NCI-H446 (cell line): ENCODE measurements around the gene ANKRD33.

Experiments used
- DNase-seq, 2 experiments: peaks; one replicate each; lab custom pipeline; 2025; lab: John Stamatoyannopoulos, UW

Gene ANKRD33

DNA sequence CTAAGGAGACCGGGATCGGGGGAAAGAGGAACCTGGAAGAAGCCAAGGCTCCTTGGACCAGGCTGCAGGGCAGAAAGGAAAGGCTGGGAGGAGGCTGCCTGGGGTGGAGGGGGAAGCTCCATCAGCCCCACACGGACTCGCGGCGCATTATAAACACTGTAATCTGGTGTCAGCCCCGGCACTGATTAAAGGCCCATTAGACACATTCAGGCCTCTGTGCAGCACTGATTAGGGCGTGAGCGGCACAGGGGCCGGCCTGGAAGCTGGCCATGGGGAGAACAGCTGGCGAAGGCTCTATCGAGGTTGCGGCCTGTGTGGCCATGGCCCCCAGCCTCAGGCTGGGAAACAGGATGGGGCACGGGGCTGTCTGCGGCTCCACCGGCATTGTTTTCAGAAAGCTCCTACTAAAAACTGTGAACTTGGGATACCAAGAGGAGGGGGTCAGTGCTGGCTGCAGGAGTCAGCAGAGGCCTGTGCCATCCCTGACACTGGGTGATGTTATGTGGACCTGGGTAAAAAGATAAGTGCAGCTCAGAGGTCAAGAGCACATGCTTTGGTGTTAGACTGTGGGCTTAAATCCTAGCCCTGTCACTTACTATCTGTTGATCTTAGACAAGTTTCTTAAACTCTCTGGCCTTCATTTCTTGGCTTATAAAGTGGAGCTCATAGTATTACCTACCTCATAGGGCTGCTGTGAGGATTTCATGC, 30.0 kb downstream of the ANKRD33 start:
- no peak for DNase-seq

DNA sequence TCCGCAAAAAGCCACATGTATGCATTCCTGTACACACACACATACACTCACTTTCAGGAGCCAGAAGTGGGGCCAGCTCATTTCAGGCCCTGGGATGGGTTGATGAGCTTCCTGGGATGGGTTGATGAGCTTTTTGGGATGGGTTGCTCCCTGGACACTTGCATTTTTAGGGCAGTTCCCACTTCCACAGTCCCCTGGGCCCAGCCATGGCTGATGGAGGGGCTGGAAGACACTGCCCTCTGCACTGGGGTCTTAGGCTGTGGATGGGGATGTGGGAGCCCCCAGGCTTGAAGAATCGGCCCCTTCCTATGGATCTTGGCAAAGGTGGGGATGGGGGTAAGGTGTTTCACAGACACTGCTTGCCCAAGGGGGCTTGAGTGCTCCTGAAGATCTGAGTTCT, 32.1 kb downstream of the ANKRD33 start:
- DNase-seq: no peak

DNA sequence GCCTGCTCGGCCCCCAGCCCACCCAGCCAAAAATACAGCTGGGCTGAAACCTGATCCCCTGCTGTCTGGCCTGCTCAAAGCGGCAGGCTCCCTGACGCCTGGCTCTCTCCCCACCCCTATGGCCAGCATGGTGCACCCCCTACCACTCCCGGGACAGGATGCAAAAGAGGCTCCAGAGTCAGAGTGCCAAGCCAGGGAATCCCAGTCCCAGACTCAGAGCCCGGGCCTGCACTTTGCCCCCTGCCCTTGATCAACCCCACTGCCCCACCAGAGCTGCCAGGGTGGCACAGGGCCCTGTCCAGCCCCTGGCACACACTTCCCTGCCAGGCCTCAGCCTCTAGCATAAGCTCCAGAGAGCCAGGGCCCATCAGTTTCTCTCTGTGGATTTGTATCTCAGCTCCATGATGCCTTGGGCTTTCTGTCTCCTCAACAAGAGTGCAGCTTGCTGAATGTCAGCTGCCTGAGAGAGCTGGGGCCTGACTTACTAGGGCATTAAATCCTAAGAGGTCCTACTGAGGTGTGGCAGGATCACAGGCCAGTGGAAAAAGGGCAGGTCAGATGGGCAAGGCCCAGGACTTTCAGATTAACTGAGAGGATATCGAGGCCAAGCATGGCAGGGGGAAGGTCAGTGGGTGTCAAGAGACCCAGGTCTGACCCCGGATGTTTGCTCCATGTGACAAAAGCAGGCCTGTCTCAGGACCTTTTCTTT, 33.3 kb downstream of the ANKRD33 start:
- DNase-seq: peak in 1 of 2 experiments; percentile 38

DNA sequence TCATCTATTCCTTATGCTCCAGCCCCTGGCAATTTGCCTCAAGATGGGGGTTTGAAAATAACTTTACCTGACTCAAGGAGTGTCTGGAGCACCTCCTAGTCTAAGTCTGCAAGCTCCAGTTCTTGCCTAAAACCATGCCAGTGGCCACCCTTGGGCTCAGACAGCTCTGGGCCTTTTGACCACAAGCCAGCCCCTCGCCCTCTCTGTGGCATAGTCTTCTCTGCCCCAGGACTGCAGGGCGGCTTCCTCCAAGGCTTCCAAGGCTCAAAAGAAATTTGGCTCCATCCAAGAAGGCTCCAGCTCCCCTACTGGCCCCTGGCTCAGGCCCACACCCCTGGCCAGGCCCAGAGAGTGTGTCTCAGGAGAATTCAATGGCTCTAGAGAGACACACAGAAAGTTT, 34.2 kb downstream of the ANKRD33 start:
- DNase-seq: no peak

- no peak for DNase-seq
These were observed 35.0 kb downstream of the ANKRD33 start for GRCh38 chr12:51922762-51923505.

DNA sequence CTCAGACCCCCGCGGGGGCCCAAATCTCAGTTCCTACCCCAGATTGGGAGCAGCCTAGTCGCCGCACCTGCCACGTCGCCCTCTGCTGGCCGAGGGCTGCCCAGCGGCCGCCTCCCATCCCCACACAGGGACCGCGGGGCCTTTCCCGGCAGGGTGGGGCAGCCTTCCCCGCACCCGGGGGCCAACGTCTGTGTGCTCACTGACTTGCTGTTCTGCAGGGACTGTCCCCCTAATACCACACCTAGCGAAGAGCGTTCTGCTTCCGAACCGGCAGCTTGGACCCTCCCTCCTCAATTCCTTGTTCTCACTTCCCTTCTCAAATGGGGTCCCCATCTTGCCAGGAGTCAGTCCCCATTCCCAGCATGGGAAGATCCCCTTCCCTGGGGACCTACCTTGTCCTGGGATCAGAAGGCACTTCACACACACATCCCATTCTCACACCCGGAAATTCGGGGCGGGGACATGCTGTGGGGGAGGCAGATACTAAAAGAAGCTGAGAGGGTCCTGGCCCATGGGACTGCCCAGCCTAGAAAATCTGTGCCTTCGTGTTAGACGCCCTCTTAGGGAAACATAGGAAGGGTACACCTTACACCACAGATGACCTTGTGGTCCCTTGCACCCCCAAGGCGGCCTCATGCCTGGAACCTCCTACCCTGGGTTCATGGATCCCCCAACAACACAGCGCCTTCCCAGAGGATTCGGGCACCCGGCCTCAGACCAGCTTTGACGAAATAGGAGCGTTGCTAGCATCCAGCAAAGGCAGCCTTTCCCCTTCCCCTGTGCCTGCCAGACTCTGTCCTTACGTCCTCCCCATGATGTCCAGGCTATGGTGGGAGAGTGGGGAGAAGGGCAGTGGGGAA, 35.8 kb downstream of the ANKRD33 start:
- DNase-seq: no peak

DNA sequence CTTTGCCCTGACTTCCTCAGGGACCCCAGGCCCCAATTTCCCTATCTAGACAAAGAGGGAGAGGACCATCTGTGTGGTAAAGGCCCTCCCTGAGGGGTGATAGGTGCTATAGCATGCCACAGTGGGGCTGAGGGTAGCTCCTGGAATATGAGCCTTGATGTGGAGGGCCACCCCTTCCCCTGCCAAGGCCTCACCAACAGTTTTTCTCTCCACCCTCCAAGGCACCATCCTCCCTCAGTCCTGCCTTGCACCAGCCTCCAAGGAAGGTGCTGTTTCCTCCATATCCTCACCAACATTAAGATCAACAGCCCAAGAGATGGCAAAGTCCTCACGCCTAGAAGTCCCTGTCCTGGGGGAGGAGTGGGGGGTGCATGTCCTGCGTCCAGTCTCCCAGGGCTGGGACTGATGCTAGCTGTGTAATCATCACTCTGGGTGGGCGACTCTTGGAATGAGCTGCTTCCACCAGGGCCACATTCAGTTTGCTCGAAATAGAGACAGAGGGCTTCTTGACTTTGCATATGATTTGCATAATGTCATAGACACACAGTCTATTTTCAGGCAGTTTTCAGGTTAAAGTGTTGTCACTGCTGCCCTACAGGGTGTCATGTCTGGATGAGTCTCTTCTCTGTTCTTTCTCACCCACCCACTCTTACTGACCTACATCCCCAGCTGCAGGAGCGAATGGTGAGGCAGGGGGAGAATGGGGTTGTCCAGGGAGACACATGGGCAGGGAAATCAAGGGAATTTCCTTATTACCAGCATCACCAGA, 36.8 kb downstream of the ANKRD33 start:
- DNase-seq: no peak

GRCh38 chr12:51925346-51926063, 37.6 kb downstream of the ANKRD33 start:
- DNase-seq: no peak

GRCh38 chr12:51926064-51926632, 38.2 kb downstream of the ANKRD33 start:
- no peak for DNase-seq

GRCh38 chr12:51926718-51927117, 38.8 kb downstream of the ANKRD33 start:
- no peak for DNase-seq

- no peak for DNase-seq
These were observed 44.5 kb downstream of the ANKRD33 start for GRCh38 chr12:51932218-51933076.

DNA sequence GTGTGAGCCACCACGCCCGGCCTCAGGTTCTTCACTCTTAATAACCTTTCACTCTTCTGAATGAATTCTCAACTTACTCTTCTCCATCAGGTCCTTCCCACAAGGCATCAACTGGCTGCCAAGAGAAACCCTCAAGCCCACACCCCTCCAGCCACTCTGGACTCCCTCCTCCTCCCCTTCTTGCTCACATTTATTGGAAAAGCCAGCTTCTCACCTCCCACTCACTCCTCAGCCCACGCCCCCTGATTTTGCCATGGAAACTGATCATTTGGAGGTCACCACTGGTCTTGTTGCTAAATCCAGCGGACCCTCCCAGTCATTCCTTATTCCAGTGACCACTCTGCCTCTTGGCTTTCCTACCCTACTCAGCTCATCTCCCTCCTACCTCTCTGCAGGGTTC, 46.2 kb downstream of the ANKRD33 start:
- no peak for DNase-seq

- DNase-seq: peak in 1 of 2 experiments; percentile 73
These were observed 50.0 kb downstream of the ANKRD33 start for GRCh38 chr12:51937926-51938325.

DNA sequence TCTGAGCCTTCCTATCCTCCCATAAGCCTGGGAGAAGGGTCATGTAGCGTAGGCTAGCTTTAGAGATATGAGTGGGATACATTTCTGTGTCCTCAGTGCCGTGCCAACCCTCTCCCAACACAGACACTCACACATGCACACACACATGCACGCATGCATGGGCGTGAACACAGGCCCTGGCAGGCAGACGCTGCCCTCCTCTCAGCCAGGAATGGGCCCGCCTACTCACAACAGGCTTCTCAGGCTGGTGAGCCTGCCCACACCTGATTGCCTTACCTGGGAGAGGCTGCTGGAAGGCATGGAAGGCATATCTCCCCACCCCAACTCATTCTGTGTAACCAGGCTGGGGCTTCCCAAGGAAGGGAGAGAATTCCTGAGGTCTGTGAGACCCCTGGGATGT, 50.8 kb downstream of the ANKRD33 start:
- DNase-seq: no peak

DNA sequence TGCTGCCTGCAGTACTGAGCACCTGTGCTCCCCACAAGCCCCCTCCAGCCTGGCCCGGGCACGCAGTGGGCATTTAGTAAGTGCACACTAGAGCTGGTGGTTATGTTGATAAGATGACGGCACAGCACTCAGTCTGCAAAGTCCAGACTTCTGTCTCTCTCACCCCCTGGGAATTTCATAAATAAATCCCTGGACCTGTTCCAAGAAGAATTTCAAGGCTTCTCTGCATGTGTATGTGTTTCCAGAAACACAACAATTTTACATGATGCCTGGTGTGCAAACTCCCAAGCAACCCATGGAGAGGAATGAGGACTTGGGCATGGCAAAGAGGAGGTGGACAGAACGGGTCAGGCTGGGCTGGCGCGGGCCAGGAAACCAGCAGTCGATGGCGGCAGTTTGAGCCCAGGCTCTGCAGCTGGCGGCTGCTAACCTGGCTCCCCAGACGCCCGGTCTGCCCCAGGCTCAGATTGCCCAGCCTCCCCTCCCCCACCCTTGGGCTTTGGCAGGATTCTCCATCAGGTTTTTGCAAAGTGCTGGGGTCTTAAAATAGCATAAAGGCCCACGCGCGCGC, 53.2 kb downstream of the ANKRD33 start:
- peak; percentile 24 to 74 for DNase-seq
